CD14-positive monocyte (primary cell): ENCODE data around the gene UQCRFS1. TPM values are rescaled to one million over a fixed set of nuclear protein-coding genes. Genes with fewer than 3 reads are reported as not detected.
A peak's percentile ranks its signal among the peaks of the same experiment; 100 is the strongest.

Experiments
- DNase-seq, 3 donors: peaks; one replicate each; pipeline ENCODE4 v3.0.0-alpha.2; 2011 to 2022
- H2AFZ ChIP-seq: 2 replicates; pipeline ENCODE4 v1.6.0; 2012; ENCODE audit warnings: mild to moderate bottlenecking, low read depth, low read length, inconsistent platforms; ENCODE audit not compliant: insufficient read depth, poor library complexity, severe bottlenecking
- H3K27ac ChIP-seq, 2 donors: 1 replicate in 1 of 2; 2 replicates in 1 of 2; pipeline ENCODE4 v1.5.1; 2012 to 2013; ENCODE audit warnings: low read length in 2 of 2, control low read depth in 1 of 2, inconsistent platforms in 1 of 2, low read depth in 1 of 2, mild to moderate bottlenecking in 1 of 2
- H3K27me3 ChIP-seq, 2 donors: one replicate each; pipeline versions ENCODE4 v1.6.0 to v1.6.1; 2011 to 2013; ENCODE audit warnings: low read length in 2 of 2; ENCODE audit not compliant: control insufficient read depth in 2 of 2, insufficient read depth in 2 of 2
- H3K36me3 ChIP-seq, 2 donors: replicated peaks in 1 of 2; 1 replicate in 1 of 2; 2 replicates in 1 of 2; pipeline versions ENCODE4 v1.5.1 to v1.6.1; 2012 to 2013; ENCODE audit warnings: low read length in 2 of 2, control low read depth in 1 of 2, inconsistent platforms in 1 of 2, mild to moderate bottlenecking in 1 of 2; ENCODE audit not compliant: insufficient read depth in 2 of 2, control insufficient read depth in 1 of 2
- H3K4me1 ChIP-seq, 2 donors: 1 replicate in 1 of 2; 2 replicates in 1 of 2; pipeline versions ENCODE4 v1.5.1 to v1.6.1; 2012 to 2013; ENCODE audit warnings: low read length in 2 of 2, control low read depth in 1 of 2, inconsistent platforms in 1 of 2, mild to moderate bottlenecking in 1 of 2, moderate library complexity in 1 of 2; ENCODE audit not compliant: insufficient read depth in 2 of 2, control insufficient read depth in 1 of 2
- H3K4me2 ChIP-seq: replicated peaks from 2 replicates; pipeline ENCODE3; 2012; ENCODE audit warnings: low read length, moderate library complexity, mild to moderate bottlenecking; ENCODE audit not compliant: poor library complexity, severe bottlenecking; ENCODE audit errors: extremely low read depth
- H3K4me3 ChIP-seq, 3 experiments: fragments of 200-600 bp in 1 of 3; sonication (generic) in 1 of 3; replicated peaks in 1 of 3; 1 replicate in 2 of 3; 2 replicates in 1 of 3; pipeline ENCODE4 v1.5.1; 2011 to 2013; ENCODE audit warnings: low read length in 3 of 3, mild to moderate bottlenecking in 3 of 3, control low read depth in 2 of 3, low read depth in 2 of 3, inconsistent platforms in 1 of 3, moderate library complexity in 1 of 3
- H3K79me2 ChIP-seq: 2 replicates; pipeline ENCODE4 v1.6.0; 2012; ENCODE audit warnings: mild to moderate bottlenecking, control low read depth, inconsistent platforms, low read length, moderate library complexity; ENCODE audit not compliant: insufficient read depth
- H3K9ac ChIP-seq: 2 replicates; pipeline ENCODE4 v1.6.0; 2017; ENCODE audit warnings: low read length, mild to moderate bottlenecking; ENCODE audit not compliant: insufficient read depth, poor library complexity, severe bottlenecking
- H3K9me3 ChIP-seq, 2 donors: replicated peaks in 1 of 2; 1 replicate in 1 of 2; 2 replicates in 1 of 2; pipeline versions ENCODE4 v1.5.1 to v1.6.1; 2012 to 2013; ENCODE audit warnings: low read length in 2 of 2, control low read depth in 1 of 2; ENCODE audit not compliant: control insufficient read depth in 1 of 2, insufficient read depth in 1 of 2
- H4K20me1 ChIP-seq: 2 replicates; pipeline ENCODE4 v1.6.0; 2012; ENCODE audit warnings: mild to moderate bottlenecking, low read length, control low read depth, moderate library complexity; ENCODE audit not compliant: insufficient read depth
- H3K27ac Mint-ChIP-seq, 7 donors: one replicate each; pipeline ENCODE4 v1.8.0; 2020; ENCODE audit warnings: mild to moderate bottlenecking in 7 of 7, mixed read lengths in 7 of 7, moderate library complexity in 6 of 7, inconsistent platforms in 2 of 7
- H3K27me3 Mint-ChIP-seq, 3 donors: one replicate each; pipeline ENCODE4 v1.8.0; 2021 to 2022; ENCODE audit warnings: low read depth in 3 of 3, mild to moderate bottlenecking in 3 of 3, mixed read lengths in 3 of 3, moderate library complexity in 3 of 3, inconsistent platforms in 1 of 3
- H3K36me3 Mint-ChIP-seq, 2 donors: one replicate each; pipeline ENCODE4 v1.8.0; 2020; ENCODE audit warnings: mixed read lengths in 2 of 2, inconsistent platforms in 1 of 2, mild to moderate bottlenecking in 1 of 2
- H3K4me1 Mint-ChIP-seq: one replicate; pipeline ENCODE4 v1.8.0; 2020; ENCODE audit warnings: mild to moderate bottlenecking, mixed read lengths
- H3K4me3 Mint-ChIP-seq, 2 donors: one replicate each; pipeline ENCODE4 v1.8.0; 2020; ENCODE audit warnings: mild to moderate bottlenecking in 2 of 2, mixed read lengths in 2 of 2, moderate library complexity in 1 of 2
- H3K9me3 Mint-ChIP-seq, 7 donors: one replicate each; pipeline ENCODE4 v1.8.0; 2020 to 2022; ENCODE audit warnings: mixed read lengths in 7 of 7, mild to moderate bottlenecking in 6 of 7, moderate library complexity in 6 of 7, inconsistent platforms in 2 of 7
- WGBS: methylation state at CpG from one replicate; pipeline ENCODE4 v1.1.5; 2013; ENCODE audit warnings: missing lambda C conversion rate; ENCODE audit not compliant: insufficient coverage; 5-methylcytosine and 5-hydroxymethylcytosine counted together
- intact Hi-C, 2 donors: fragments of 100-400 bp; cut with micrococcal nuclease; formaldehyde crosslinking; loops; one replicate each; pipeline versions ENCODE4 v1.15.0 to v1.15.1; 2023
- polyA minus RNA-seq: library from RNA; depleted of rRNA, polyadenylated mRNA; stranded (reverse); fragments of >200 nt; gene quantifications from 2 replicates; pipeline ENCODE4 v1.2.3, GENCODE V29; 2012
- polyA plus RNA-seq, 3 donors: library from polyadenylated mRNA; depleted of rRNA in 1 of 3; unstranded in 2 of 3; stranded (reverse) in 1 of 3; fragments of 300-500 nt in 2 of 3; fragments of >200 nt in 1 of 3; fragmentation: Illumina TruSeq in 2 of 3; gene quantifications; 1 replicate in 2 of 3; 2 replicates in 1 of 3; pipeline ENCODE4 v1.2.3, GENCODE V29; 2012 to 2021
- total RNA-seq, 12 experiments: library from RNA in 1 of 12; stranded (reverse) in 1 of 12; fragments of 120-200 nt in 1 of 12; gene quantifications; one replicate each; pipeline ENCODE4 v1.2.4 and lab custom pipeline; 2013 to 2026; ENCODE audit warnings: mixed read lengths in 6 of 12, inconsistent platforms in 1 of 12
- TF ChIP-seq, protein P1 (sequence below): fragments of 200-600 bp; IDR thresholded peaks from one replicate; pipeline ENCODE4 v1.8.0; 2022; ENCODE audit warnings: antibody characterized with exemption, mild to moderate bottlenecking

Gene UQCRFS1
- 31.4 TPM for total RNA-seq (2013)
- 100 to 1,000 TPM in 2 of 3 donors, 10 to 100 TPM in 1; 26.2 to 108 (median 108) TPM for polyA plus RNA-seq
- 13.4 and 27.0 TPM in 2 replicates for polyA minus RNA-seq
- total RNA-seq (lab: John Stamatoyannopoulos, UW): 36.5 to 72.7 (median 56.6) reads per million in 11 experiments

DNA sequence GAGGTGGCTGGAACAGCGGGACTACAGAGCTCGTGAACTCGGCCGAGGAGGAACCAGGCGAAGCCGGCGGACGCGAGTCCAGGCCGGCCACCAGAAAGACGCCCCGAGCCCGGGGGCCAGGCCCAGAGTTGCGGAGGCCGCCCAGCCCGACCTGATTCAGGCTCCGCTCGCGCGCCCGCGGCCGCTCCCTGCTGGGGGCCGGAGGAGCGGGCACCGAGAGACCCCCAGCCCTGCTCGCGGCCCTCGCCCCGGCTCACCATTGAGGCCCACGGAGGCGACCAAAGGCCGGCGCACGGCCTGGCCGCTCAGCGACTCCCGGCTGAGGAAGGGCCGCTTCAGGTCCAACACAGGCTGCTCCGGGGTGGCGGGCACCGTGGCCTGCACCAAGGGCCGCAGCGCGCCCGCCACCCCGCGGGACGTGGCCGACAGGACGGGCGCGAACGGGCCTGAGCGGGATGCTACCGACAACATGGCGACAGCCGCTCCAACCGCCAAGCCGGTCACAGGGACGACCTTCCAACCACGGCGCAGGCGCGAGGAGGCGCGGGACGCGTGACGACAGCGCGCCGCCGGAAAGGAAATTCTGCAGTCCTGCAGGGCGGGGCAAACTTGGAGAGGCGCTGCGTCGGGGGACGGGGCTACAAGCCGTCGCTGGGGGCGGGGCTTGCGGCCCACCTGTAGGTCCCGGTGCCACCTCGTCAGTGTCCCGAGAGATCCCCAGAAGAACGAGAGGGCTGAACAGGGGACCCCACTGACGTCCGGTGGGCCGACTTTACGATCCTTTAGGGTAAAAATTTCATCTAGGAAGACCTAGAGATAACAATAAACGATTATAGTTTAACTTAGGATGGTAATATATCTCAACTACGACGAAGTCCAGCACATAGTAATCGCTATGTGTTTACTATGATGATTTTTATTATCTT, at the start of gene UQCRFS1:
UQCRFS1 (minus strand) TSS at position 504 of the 926 bp plus-strand sequence; CDS start at position 471, 33 bp downstream.
- H3K4me1 Mint-ChIP-seq: peaks cover 40% of the 10 kb centered on the region
- peaks cover 46% of the 10 kb centered on the region for H3K79me2 ChIP-seq

DNA sequence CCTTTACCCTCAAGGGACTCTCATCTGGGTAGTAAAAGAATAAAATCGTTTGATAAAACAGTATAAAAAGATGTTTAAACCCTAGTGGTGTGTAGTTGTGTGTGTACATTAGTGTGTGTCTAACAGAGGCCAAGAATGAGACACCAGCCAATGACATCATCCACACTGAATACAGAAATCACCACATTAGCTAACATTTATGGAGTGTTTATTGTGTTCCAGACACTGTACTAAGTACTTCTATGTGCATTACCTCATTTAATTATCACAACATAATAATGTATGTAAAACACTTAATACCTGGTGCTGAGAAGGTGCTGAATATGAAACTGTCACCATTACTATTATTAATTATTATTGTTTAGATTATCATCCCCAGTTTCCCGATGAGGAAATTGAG, 49.1 kb upstream of the UQCRFS1 start:
- no peak overlapping the region for H3K4me3 Mint-ChIP-seq
- no CpG with 5 or more reads among the region's 2 CpGs for WGBS
- Histone ChIP-seq H3K9ac (no peak overlapping the region), H3K36me3 (no peaks in the 10 kb centered on the region), H3K4me3 (no peak overlapping the region), H3K79me2 (no peaks in the 10 kb centered on the region), H3K27ac (no peak overlapping the region), H3K9me3 (no peaks in the 10 kb centered on the region), H2AFZ (no peak overlapping the region), H4K20me1 (no peaks in the 10 kb centered on the region), H3K27me3 (no peaks in the 10 kb centered on the region), H3K4me1 (no peaks in the 10 kb centered on the region), H3K4me2 (no peak overlapping the region)
- no peaks in the 10 kb centered on the region for H3K4me1 Mint-ChIP-seq
- no peaks in the 10 kb centered on the region for H3K36me3 Mint-ChIP-seq
- no peak overlapping the region for H3K27ac Mint-ChIP-seq
- no peak for DNase-seq
- TF ChIP-seq, protein P1, sequence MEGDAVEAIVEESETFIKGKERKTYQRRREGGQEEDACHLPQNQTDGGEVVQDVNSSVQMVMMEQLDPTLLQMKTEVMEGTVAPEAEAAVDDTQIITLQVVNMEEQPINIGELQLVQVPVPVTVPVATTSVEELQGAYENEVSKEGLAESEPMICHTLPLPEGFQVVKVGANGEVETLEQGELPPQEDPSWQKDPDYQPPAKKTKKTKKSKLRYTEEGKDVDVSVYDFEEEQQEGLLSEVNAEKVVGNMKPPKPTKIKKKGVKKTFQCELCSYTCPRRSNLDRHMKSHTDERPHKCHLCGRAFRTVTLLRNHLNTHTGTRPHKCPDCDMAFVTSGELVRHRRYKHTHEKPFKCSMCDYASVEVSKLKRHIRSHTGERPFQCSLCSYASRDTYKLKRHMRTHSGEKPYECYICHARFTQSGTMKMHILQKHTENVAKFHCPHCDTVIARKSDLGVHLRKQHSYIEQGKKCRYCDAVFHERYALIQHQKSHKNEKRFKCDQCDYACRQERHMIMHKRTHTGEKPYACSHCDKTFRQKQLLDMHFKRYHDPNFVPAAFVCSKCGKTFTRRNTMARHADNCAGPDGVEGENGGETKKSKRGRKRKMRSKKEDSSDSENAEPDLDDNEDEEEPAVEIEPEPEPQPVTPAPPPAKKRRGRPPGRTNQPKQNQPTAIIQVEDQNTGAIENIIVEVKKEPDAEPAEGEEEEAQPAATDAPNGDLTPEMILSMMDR: no peak
- intact Hi-C loops: no loop called here
- H3K9me3 Mint-ChIP-seq: peaks cover 0 to 1% (median 0%) of the 10 kb centered on the region in 7 donors
- H3K27me3 Mint-ChIP-seq: peaks cover 1 to 3% (median 2%) of the 10 kb centered on the region in 3 donors

More for the DNA sequence above, at the start of gene UQCRFS1:
- Histone ChIP-seq H3K36me3 (peaks cover 2 to 5% of the 10 kb centered on the region in 2 donors), H3K9me3 (no peaks in the 10 kb centered on the region), H3K9ac (peak within 1 kb of the TSS; percentile 98), H3K27me3 (no peaks in the 10 kb centered on the region), H2AFZ (peak within 1 kb of the TSS; percentile 85), H3K4me1 (peaks cover 14 to 27% of the 10 kb centered on the region in 2 donors), H3K4me3 (peak within 1 kb of the TSS; percentile 74 to 84 (median 78)), H3K4me2 (peak within 1 kb of the TSS; percentile 76), H4K20me1 (peaks cover 22% of the 10 kb centered on the region), H3K27ac (peak within 1 kb of the TSS; percentile 83 to 99)
- TF ChIP-seq, protein P1: no peak
- peaks cover 10 to 12% of the 10 kb centered on the region in 2 donors for H3K36me3 Mint-ChIP-seq
- WGBS: under 1% methylated on average over 71 of the region's 95 CpGs
- H3K9me3 Mint-ChIP-seq: peaks cover 2 to 8% (median 4%) of the 10 kb centered on the region in 7 donors
- peak within 1 kb of the TSS; percentile 86 to 91 for H3K4me3 Mint-ChIP-seq
- peak within 1 kb of the TSS; percentile 94 to 99 (median 97) for H3K27ac Mint-ChIP-seq
- peak; percentile 88 to 93 (median 92) for DNase-seq
- peaks cover 0 to 7% (median 6%) of the 10 kb centered on the region in 3 donors for H3K27me3 Mint-ChIP-seq
- intact Hi-C loops: loop anchor here in 1 of 2 donors (5.0 kb wide), 1 partner anchor 394 kb away; the partner anchor contains the start of gene POP4
